ENCODE measurements around the gene HS6ST3.

- TF ChIP-seq POLR2AphosphoS5 (IDR thresholded peaks at IDR 0.05) (no peak), POLR2A (IDR thresholded peaks at IDR 0.05) (no peak)
- TF ChIP-seq, protein P1, sequence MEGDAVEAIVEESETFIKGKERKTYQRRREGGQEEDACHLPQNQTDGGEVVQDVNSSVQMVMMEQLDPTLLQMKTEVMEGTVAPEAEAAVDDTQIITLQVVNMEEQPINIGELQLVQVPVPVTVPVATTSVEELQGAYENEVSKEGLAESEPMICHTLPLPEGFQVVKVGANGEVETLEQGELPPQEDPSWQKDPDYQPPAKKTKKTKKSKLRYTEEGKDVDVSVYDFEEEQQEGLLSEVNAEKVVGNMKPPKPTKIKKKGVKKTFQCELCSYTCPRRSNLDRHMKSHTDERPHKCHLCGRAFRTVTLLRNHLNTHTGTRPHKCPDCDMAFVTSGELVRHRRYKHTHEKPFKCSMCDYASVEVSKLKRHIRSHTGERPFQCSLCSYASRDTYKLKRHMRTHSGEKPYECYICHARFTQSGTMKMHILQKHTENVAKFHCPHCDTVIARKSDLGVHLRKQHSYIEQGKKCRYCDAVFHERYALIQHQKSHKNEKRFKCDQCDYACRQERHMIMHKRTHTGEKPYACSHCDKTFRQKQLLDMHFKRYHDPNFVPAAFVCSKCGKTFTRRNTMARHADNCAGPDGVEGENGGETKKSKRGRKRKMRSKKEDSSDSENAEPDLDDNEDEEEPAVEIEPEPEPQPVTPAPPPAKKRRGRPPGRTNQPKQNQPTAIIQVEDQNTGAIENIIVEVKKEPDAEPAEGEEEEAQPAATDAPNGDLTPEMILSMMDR (IDR thresholded peaks at IDR 0.05) = no peak
Observed at GRCh38 chr13:96274046-96274445, 184.1 kb downstream of the HS6ST3 start.
